ENCODE results near the gene PEX14. TPM values are rescaled to one million over a fixed set of nuclear protein-coding genes. Genes with fewer than 3 reads are reported as not detected.

The PEX14 gene
- total RNA-seq, 1 donor from 2014 or later, result 21.6 TPM

- no peak overlapping the region for H3K27ac ChIP-seq
- DNase-seq (ENCODE audit: extremely low spot score in 2 of 2), result no peak
Measured at GRCh38 chr1:10617931-10618885, 143.5 kb downstream of the PEX14 start.

GRCh38 chr1:10620776-10621175, 146.0 kb downstream of the PEX14 start:
- Histone ChIP-seq H3K36me3 (peaks cover 0 to 10% of the 10 kb centered on the region in 2 donors), H3K4me1 (no peaks in the 10 kb centered on the region), H3K27me3 (no peaks in the 10 kb centered on the region), H3K4me3 (no peak overlapping the region), H3K27ac (no peak overlapping the region), H3K9me3 (no peaks in the 10 kb centered on the region)
- intact Hi-C loops (cut with DNase I), result no loop called here
- no peak for DNase-seq (ENCODE audit: extremely low spot score in 2 of 2)
- TF ChIP-seq POLR2AphosphoS5 (IDR thresholded peaks at IDR 0.05; ENCODE audit: insufficient read depth in 1 of 2, low read depth in 1 of 2), result no peak
- no peak for TF ChIP-seq POLR2A (IDR thresholded peaks at IDR 0.05)
- TF ChIP-seq CTCF (IDR thresholded peaks at IDR 0.05), result no peak

More at GRCh38 chr1:10617931-10618885, 143.5 kb downstream of the PEX14 start:
- Histone ChIP-seq H3K4me1 (no peaks in the 10 kb centered on the region), H3K9me3 (no peaks in the 10 kb centered on the region), H3K27me3 (no peaks in the 10 kb centered on the region), H3K4me3 (no peak overlapping the region), H3K36me3 (no peaks in the 10 kb centered on the region)
- no peak for TF ChIP-seq CTCF (IDR thresholded peaks at IDR 0.05)
- no peak for TF ChIP-seq POLR2AphosphoS5 (IDR thresholded peaks at IDR 0.05; ENCODE audit: insufficient read depth in 1 of 2, low read depth in 1 of 2)
- TF ChIP-seq POLR2A (IDR thresholded peaks at IDR 0.05), result no peak
- intact Hi-C loops (cut with DNase I), result no loop called here

GRCh38 chr1:10621906-10622305, 147.2 kb downstream of the PEX14 start:
- H3K27me3 ChIP-seq, result no peaks in the 10 kb centered on the region
- H3K27ac ChIP-seq, result no peak overlapping the region
- no peak for TF ChIP-seq POLR2A (IDR thresholded peaks at IDR 0.05)
- no peak for TF ChIP-seq POLR2AphosphoS5 (IDR thresholded peaks at IDR 0.05; ENCODE audit: insufficient read depth in 1 of 2, low read depth in 1 of 2)
- TF ChIP-seq CTCF (IDR thresholded peaks at IDR 0.05), result no peak
- no peaks in the 10 kb centered on the region for H3K4me1 ChIP-seq
- H3K36me3 ChIP-seq, result peaks cover 0 to 10% of the 10 kb centered on the region in 2 donors
- H3K9me3 ChIP-seq, result no peaks in the 10 kb centered on the region
- intact Hi-C loops (cut with DNase I), result no loop called here
- H3K4me3 ChIP-seq, result no peak overlapping the region
- no peak for DNase-seq (ENCODE audit: extremely low spot score in 2 of 2)

- peak overlapping the region; percentile 9 for H3K27ac ChIP-seq
- intact Hi-C loops (cut with DNase I), result no loop called here
- DNase-seq (ENCODE audit: extremely low spot score in 2 of 2), result no peak
Measured at GRCh38 chr1:10622910-10623685, 148.3 kb downstream of the PEX14 start.

More at GRCh38 chr1:10622910-10623685, 148.3 kb downstream of the PEX14 start:
- Histone ChIP-seq H3K9me3 (no peaks in the 10 kb centered on the region), H3K27me3 (no peaks in the 10 kb centered on the region), H3K4me3 (no peak overlapping the region), H3K36me3 (peaks cover 0 to 10% of the 10 kb centered on the region in 2 donors), H3K4me1 (no peaks in the 10 kb centered on the region)
- TF ChIP-seq POLR2A (IDR thresholded peaks at IDR 0.05) (no peak), CTCF (IDR thresholded peaks at IDR 0.05) (no peak), POLR2AphosphoS5 (IDR thresholded peaks at IDR 0.05; ENCODE audit: insufficient read depth in 1 of 2, low read depth in 1 of 2) (no peak)
